Measurements from ENCODE around the gene THRB. TPM values are rescaled to one million over a fixed set of nuclear protein-coding genes. Genes with fewer than 3 reads are reported as not detected.

The THRB gene
- total and polyA plus RNA-seq, 9 of the 15 experiments (the other 6 are each of a cell fraction or from before 2014, with no cell fraction given): 1.7 to 14.9 (median 6.9) TPM

- no peak for DNase-seq (ENCODE audit: extremely low read depth in 1 of 4, low spot score in 3 of 4)
- 19% methylated on average over 1 of the region's 1 CpG for WGBS (ENCODE audit: insufficient coverage, low coverage, missing lambda C conversion rate)
- ChIA-PET CTCF (ENCODE audit: low intra/inter-chr PET ratio) (no interaction called here), POLR2A (interaction anchor here (1.0 kb wide), 1 partner anchor 13 kb away, joined by 4 read pairs; no protein-coding TSS in a partner anchor)
- intact Hi-C loops (cut with micrococcal nuclease) (no loop called here), in situ Hi-C loops (cut with MboI) (no loop called here)
- ATAC-seq: no peak
- Histone ChIP-seq H3K4me3 (no peak overlapping the region), H3K9ac (ENCODE audit: insufficient read depth in 1 of 2, low read depth in 2 of 2, low read length in 2 of 2) (no peak overlapping the region), H2AFZ (ENCODE audit: low read depth, low read length) (no peak overlapping the region), H3K36me3 (ENCODE audit: control insufficient read depth, insufficient read depth, low read length) (no peaks in the 10 kb centered on the region), H3K4me2 (ENCODE audit: insufficient read depth, low read length) (no peak overlapping the region), H3K79me2 (ENCODE audit: control insufficient read depth, insufficient read depth, low read length) (no peaks in the 10 kb centered on the region), H3K9me3 (replicated peaks; ENCODE audit: control insufficient read depth, insufficient read depth, low read depth, low read length) (no peaks in the 10 kb centered on the region), H4K20me1 (replicated peaks; ENCODE audit: control insufficient read depth, insufficient read depth, low read length) (no peaks in the 10 kb centered on the region), H3K4me1 (replicated peaks in 1 of 2; ENCODE audit: control insufficient read depth in 2 of 2, insufficient read depth in 2 of 2, low read length in 2 of 2) (no peaks in the 10 kb centered on the region), H3K27me3 (ENCODE audit: control insufficient read depth in 2 of 2, insufficient read depth in 2 of 2, low read length in 2 of 2) (no peaks in the 10 kb centered on the region), H3K9me1 (ENCODE audit: control insufficient read depth, insufficient read depth, low read length) (no peaks in the 10 kb centered on the region), H3K27ac (ENCODE audit: extremely low read depth, low read depth, low read length) (no peak overlapping the region)
- no TSS peak for BruUV-seq (replicated peaks)
- TF ChIP-seq, protein P1, sequence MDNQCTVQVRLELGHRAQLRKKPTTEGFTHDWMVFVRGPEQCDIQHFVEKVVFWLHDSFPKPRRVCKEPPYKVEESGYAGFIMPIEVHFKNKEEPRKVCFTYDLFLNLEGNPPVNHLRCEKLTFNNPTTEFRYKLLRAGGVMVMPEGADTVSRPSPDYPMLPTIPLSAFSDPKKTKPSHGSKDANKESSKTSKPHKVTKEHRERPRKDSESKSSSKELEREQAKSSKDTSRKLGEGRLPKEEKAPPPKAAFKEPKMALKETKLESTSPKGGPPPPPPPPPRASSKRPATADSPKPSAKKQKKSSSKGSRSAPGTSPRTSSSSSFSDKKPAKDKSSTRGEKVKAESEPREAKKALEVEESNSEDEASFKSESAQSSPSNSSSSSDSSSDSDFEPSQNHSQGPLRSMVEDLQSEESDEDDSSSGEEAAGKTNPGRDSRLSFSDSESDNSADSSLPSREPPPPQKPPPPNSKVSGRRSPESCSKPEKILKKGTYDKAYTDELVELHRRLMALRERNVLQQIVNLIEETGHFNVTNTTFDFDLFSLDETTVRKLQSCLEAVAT (IDR thresholded peaks at IDR 0.05): no peak
- TF ChIP-seq CBFA2T3 (IDR thresholded peaks at IDR 0.05) (no peak), PTRF (tag; IDR thresholded peaks at IDR 0.05) (no peak), JUN (IDR thresholded peaks at IDR 0.05; ENCODE audit: borderline replicate concordance, low read depth, low read length) (no peak), JUN (CRISPR knock-in tag; IDR thresholded peaks at IDR 0.05; ENCODE audit: borderline replicate concordance) (no peak), HNRNPLL (IDR thresholded peaks at IDR 0.05; ENCODE audit: low read depth, low read length, poor library complexity, severe bottlenecking) (no peak), STAT5B (CRISPR knock-in tag; IDR thresholded peaks at IDR 0.05) (no peak), HNRNPK (IDR thresholded peaks at IDR 0.05; ENCODE audit: low read depth, low read length, poor library complexity, severe bottlenecking) (no peak)
- FAIRE-seq: no peak
These were observed 295.9 kb downstream of the THRB start for GRCh38 chr3:24198728-24199127.

All from K562 (cell line).